CD4-positive, CD25-positive, alpha-beta regulatory T cell (primary cell): ENCODE results near the gene UBE4B. TPM values are rescaled to one million over a fixed set of nuclear protein-coding genes. Genes with fewer than 3 reads are reported as not detected.
"Not testable (repeated sequence)": the region's sequence is repeated elsewhere in the genome, so short reads cannot be mapped to it uniquely, and the experiment has no call there.

ENCODE experiments used
- ATAC-seq, 2 donors: fragments of 150-1000 bp; cut with Tn5 transposase; one replicate each; pipeline ENCODE4 v1.10.0; 2021; ENCODE audit warnings: low read depth in 2 of 2, moderate number of reproducible peaks in 2 of 2, moderate library complexity in 1 of 2
- DNase-seq, 3 donors: peaks; one replicate each; pipeline versions ENCODE4 v3.0.0 to v3.0.0-alpha.2; 2012 to 2022; ENCODE audit warnings: mixed read lengths in 1 of 3
- H3K27ac ChIP-seq: one replicate; pipeline ENCODE4 v1.7.0; 2013; ENCODE audit warnings: mild to moderate bottlenecking, low read length; ENCODE audit not compliant: insufficient read depth, poor library complexity, severe bottlenecking
- H3K27me3 ChIP-seq: one replicate; pipeline ENCODE4 v1.7.0; 2013; ENCODE audit warnings: low read length; ENCODE audit not compliant: control insufficient read depth, insufficient read depth
- H3K36me3 ChIP-seq: one replicate; pipeline ENCODE4 v1.7.0; 2013; ENCODE audit warnings: mild to moderate bottlenecking, low read length, moderate library complexity; ENCODE audit not compliant: control insufficient read depth, insufficient read depth
- H3K4me1 ChIP-seq: 2 replicates; pipeline ENCODE4 v1.7.0; 2013; ENCODE audit warnings: mild to moderate bottlenecking, low read length; ENCODE audit not compliant: insufficient read depth, control insufficient read depth, poor library complexity, severe bottlenecking
- H3K4me3 ChIP-seq: one replicate; pipeline ENCODE4 v1.7.0; 2013; ENCODE audit warnings: low read depth, mild to moderate bottlenecking, low read length, moderate library complexity
- H3K9me3 ChIP-seq, 2 experiments: 1 replicate in 1 of 2; 2 replicates in 1 of 2; pipeline ENCODE4 v1.7.0; 2013; ENCODE audit warnings: low read length in 2 of 2, mild to moderate bottlenecking in 1 of 2, moderate library complexity in 1 of 2; ENCODE audit not compliant: control insufficient read depth in 2 of 2
- H3K27ac Mint-ChIP-seq, 3 donors: one replicate each; pipeline ENCODE4 v1.8.0; 2020 to 2022; ENCODE audit warnings: mild to moderate bottlenecking in 3 of 3, mixed read lengths in 3 of 3, moderate library complexity in 2 of 3
- H3K27me3 Mint-ChIP-seq: one replicate; pipeline ENCODE4 v1.8.0; 2022; ENCODE audit warnings: mild to moderate bottlenecking, mixed read lengths
- H3K36me3 Mint-ChIP-seq: one replicate; pipeline ENCODE4 v1.8.0; 2020; ENCODE audit warnings: mixed read lengths
- H3K4me1 Mint-ChIP-seq, 4 donors: one replicate each; pipeline ENCODE4 v1.8.0; 2020 to 2022; ENCODE audit warnings: mixed read lengths in 4 of 4, mild to moderate bottlenecking in 1 of 4
- H3K4me3 Mint-ChIP-seq, 4 donors: one replicate each; pipeline ENCODE4 v1.8.0; 2020 to 2022; ENCODE audit warnings: mild to moderate bottlenecking in 4 of 4, mixed read lengths in 4 of 4, moderate library complexity in 3 of 4
- H3K9me3 Mint-ChIP-seq, 7 donors: one replicate each; pipeline ENCODE4 v1.8.0; 2020 to 2022; ENCODE audit warnings: mixed read lengths in 7 of 7, mild to moderate bottlenecking in 3 of 7, moderate library complexity in 2 of 7
- polyA plus RNA-seq, 4 donors: library from polyadenylated mRNA; unstranded; fragments of 300-500 nt; fragmentation: Illumina TruSeq; gene quantifications; one replicate each; pipeline ENCODE4 v1.2.3, GENCODE V29; 2021
- total RNA-seq: library from RNA; stranded (reverse); gene quantifications from one replicate; pipeline ENCODE4 v1.2.3, GENCODE V29; 2022

UBE4B gene
- total and polyA plus RNA-seq, 5 donors from 2014 or later, result 8.0 to 38.7 (median 9.3) TPM

DNA sequence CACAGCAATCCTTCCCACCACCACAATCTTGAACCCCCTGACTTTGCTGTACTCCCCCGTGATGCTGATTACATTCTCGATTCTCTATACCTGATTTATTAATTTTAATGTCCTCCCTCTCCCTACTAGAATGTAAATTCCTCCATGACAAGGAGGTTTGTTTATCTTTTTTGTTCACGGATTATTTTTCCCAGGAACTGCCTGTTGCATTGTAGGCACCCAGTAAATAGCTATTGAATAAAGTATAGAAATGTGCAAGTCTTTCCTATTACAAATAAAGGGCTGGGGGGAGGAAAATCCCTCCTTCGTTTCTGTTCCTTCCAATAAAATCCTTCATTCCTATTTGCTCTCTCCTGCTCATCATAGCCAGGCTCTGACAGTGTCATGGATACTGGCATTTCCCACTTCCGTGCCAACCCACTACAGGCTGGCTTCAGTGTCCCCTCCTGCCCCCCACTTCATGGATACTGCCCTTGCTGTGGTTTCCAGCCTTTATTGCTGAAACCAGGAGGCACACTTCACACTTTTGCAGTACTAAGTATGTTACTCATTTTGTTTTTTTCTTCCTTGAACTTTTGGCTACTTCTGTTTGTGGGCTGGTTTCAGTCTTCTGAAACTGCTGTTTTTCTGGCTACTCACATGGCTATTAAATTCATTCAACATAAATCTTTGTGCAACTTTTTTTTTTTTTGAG, 185.1 kb downstream of the UBE4B start:
- ATAC-seq (no peak), DNase-seq (no peak)
- peaks cover 17 to 36% (median 25%) of the 10 kb centered on the region in 4 donors for H3K4me1 Mint-ChIP-seq
- no peaks in the 10 kb centered on the region for H3K4me1 ChIP-seq
- no peaks in the 10 kb centered on the region for H3K9me3 Mint-ChIP-seq
- H3K4me3 ChIP-seq, result no peak overlapping the region
- H3K4me3 Mint-ChIP-seq, result peak overlapping the region in 2 of 4 donors; percentile 33 to 43
- no peaks in the 10 kb centered on the region for H3K36me3 ChIP-seq
- no peaks in the 10 kb centered on the region for H3K27me3 Mint-ChIP-seq
- no peaks in the 10 kb centered on the region for H3K27me3 ChIP-seq
- H3K27ac ChIP-seq, result no peak overlapping the region
- no peaks in the 10 kb centered on the region for H3K9me3 ChIP-seq
- no peaks in the 10 kb centered on the region for H3K36me3 Mint-ChIP-seq
- peak overlapping the region in 2 of 3 donors; percentile 4 to 82 for H3K27ac Mint-ChIP-seq

DNA sequence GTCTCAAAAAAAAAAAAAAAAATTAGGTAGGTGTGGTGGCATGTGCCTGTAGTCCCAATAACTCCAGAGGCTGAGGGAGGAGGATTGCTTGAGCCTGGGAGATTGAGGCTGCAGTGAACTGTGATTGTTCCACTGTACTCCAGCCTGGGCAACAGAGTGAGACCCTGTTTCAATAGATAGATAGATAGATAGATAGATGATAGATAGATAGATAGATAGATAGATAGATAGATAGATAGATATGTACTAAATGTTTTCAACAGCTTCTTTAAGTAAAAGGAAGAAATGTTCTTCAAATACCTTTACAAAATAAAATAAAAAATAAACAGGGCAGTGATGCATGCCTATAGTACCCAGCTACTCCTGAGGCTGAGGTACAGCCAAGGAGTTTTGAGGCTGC, 187.4 kb downstream of the UBE4B start:
- H3K27ac ChIP-seq, result no peak overlapping the region
- no peaks in the 10 kb centered on the region for H3K36me3 ChIP-seq
- H3K4me1 Mint-ChIP-seq, result peaks cover 16 to 29% (median 19%) of the 10 kb centered on the region in 4 donors
- H3K36me3 Mint-ChIP-seq, result no peaks in the 10 kb centered on the region
- no peaks in the 10 kb centered on the region for H3K4me1 ChIP-seq
- ATAC-seq, result no peak
- H3K4me3 ChIP-seq, result no peak overlapping the region
- no peak overlapping the region for H3K4me3 Mint-ChIP-seq
- no peaks in the 10 kb centered on the region for H3K9me3 Mint-ChIP-seq
- no peaks in the 10 kb centered on the region for H3K9me3 ChIP-seq
- no peaks in the 10 kb centered on the region for H3K27me3 ChIP-seq
- no peak overlapping the region for H3K27ac Mint-ChIP-seq
- DNase-seq, result no peak
- H3K27me3 Mint-ChIP-seq, result no peaks in the 10 kb centered on the region

DNA sequence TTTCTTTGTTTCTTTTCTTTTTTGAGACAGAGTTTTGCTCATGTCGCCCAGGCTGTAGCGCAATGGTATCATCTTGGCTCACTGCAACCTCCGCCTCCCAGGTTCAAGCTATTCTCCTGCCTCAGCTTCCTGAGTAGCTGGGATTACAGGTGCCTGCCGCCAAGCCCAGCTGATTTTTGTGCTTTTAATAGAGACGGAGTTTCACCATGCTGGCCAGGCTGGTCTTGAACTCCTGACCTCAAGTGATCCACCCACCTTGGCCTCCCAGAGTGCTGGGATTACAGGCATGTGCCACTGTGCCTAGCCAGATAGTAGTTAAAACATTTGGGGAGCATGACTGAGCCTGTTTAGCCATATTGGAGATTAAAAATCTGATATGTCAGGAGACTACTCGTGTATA, 187.9 kb downstream of the UBE4B start:
- not testable (repeated sequence) for DNase-seq, H3K27me3 Mint-ChIP-seq, H3K9me3 ChIP-seq, H3K27ac ChIP-seq, H3K4me1 ChIP-seq, H3K4me3 ChIP-seq, H3K4me3 Mint-ChIP-seq, H3K36me3 Mint-ChIP-seq, H3K9me3 Mint-ChIP-seq, H3K27me3 ChIP-seq, ATAC-seq, H3K27ac Mint-ChIP-seq, H3K36me3 ChIP-seq
- H3K4me1 Mint-ChIP-seq, result peaks cover 14 to 26% (median 20%) of the 10 kb centered on the region in 4 donors

DNA sequence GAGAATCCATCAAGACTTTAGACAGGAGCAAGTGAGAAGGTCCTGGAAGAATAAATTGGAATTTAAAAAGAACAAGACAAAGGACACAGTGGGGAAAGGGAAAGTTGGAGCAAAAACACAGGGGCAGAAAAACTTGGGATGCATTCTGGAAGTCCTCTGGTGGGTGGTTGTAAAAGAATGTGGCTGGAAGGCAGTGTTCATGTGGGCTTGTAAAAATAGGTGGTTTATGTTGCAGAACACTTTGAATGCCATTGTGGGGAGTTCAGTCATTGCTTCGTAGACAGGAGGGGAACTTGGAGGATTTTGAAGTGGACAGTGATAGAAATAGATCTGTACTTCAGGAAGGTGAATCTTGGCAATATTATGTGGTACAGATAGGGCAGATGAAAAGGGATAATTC, 192.8 kb downstream of the UBE4B start:
- Histone ChIP-seq H3K4me3 (no peak overlapping the region), H3K36me3 (no peaks in the 10 kb centered on the region), H3K4me1 (no peaks in the 10 kb centered on the region), H3K9me3 (no peaks in the 10 kb centered on the region), H3K27me3 (no peaks in the 10 kb centered on the region), H3K27ac (no peak overlapping the region)
- H3K4me3 Mint-ChIP-seq, result no peak overlapping the region
- DNase-seq (no peak), ATAC-seq (no peak)
- no peaks in the 10 kb centered on the region for H3K27me3 Mint-ChIP-seq
- H3K36me3 Mint-ChIP-seq, result no peaks in the 10 kb centered on the region
- H3K9me3 Mint-ChIP-seq, result no peaks in the 10 kb centered on the region
- H3K27ac Mint-ChIP-seq, result no peak overlapping the region
- peaks cover 12 to 17% (median 16%) of the 10 kb centered on the region in 4 donors for H3K4me1 Mint-ChIP-seq

DNA sequence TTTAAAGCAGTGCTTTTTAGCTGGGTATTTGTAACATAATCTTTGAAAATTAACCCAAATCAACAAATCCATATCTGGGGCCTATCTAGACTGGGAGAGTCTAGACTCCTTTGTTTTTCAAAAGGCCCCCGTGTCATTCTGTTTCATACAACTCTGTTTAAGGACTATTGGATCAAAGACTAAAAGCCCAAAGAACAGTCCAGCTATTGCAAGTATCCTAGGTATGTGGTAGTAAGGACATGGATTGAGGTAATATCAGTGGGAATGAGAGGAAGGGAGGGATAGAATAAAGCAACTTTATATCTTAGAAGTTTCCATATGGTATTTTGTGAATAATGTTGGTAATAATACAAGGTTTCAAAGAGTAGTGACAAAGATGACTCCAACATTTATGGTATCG, 195.8 kb downstream of the UBE4B start:
- no peaks in the 10 kb centered on the region for H3K27me3 ChIP-seq
- no peaks in the 10 kb centered on the region for H3K36me3 ChIP-seq
- H3K9me3 ChIP-seq, result no peaks in the 10 kb centered on the region
- no peaks in the 10 kb centered on the region for H3K36me3 Mint-ChIP-seq
- peak overlapping the region in 2 of 3 donors; percentile 0 to 1 for H3K27ac Mint-ChIP-seq
- no peaks in the 10 kb centered on the region for H3K27me3 Mint-ChIP-seq
- H3K27ac ChIP-seq, result no peak overlapping the region
- H3K4me3 Mint-ChIP-seq, result no peak overlapping the region
- ATAC-seq (no peak), DNase-seq (no peak)
- no peak overlapping the region for H3K4me3 ChIP-seq
- no peaks in the 10 kb centered on the region for H3K9me3 Mint-ChIP-seq
- H3K4me1 ChIP-seq, result no peaks in the 10 kb centered on the region
- peaks cover 9 to 13% (median 12%) of the 10 kb centered on the region in 4 donors for H3K4me1 Mint-ChIP-seq

DNA sequence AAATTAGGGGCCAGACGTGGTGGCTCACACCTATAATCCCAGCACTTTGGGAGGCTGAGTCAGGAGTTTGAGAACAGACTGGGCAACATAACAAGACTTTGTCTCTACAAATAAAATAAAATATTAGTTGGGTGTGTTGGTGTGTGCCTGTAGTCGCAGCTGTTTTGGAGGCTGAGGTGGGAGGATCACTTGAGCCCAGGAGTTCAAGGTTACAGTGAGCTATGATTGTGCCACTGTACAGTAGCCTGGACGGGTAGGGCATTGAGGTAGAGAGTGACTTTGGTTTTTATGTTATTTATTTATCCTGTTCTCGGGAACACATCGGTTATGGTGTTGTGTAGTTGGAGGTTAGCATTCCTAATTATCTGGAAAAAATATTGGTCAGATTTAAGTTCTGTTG, 197.1 kb downstream of the UBE4B start:
- no peak overlapping the region for H3K4me3 ChIP-seq
- H3K27ac ChIP-seq, result no peak overlapping the region
- H3K36me3 ChIP-seq, result no peaks in the 10 kb centered on the region
- H3K36me3 Mint-ChIP-seq, result no peaks in the 10 kb centered on the region
- H3K27me3 ChIP-seq, result no peaks in the 10 kb centered on the region
- peak overlapping the region in 1 of 3 donors; percentile 60 for H3K27ac Mint-ChIP-seq
- no peak for ATAC-seq
- H3K9me3 Mint-ChIP-seq, result no peaks in the 10 kb centered on the region
- no peak overlapping the region for H3K4me3 Mint-ChIP-seq
- H3K9me3 ChIP-seq, result no peaks in the 10 kb centered on the region
- no peak for DNase-seq
- peaks cover 9 to 13% (median 12%) of the 10 kb centered on the region in 4 donors for H3K4me1 Mint-ChIP-seq
- no peaks in the 10 kb centered on the region for H3K4me1 ChIP-seq
- no peaks in the 10 kb centered on the region for H3K27me3 Mint-ChIP-seq

Other genes starting within 250 kb of the UBE4B start
- gene CLSTN1, start 209.0 kb upstream of the UBE4B start, total RNA-seq, result 106 TPM
- gene CLSTN1, start 209.0 kb upstream of the UBE4B start, polyA plus RNA-seq, result 10 to 100 TPM; 19.2 to 25.4 (median 22.3) TPM
- 9.6 TPM for gene CTNNBIP1, start 122.7 kb upstream of the UBE4B start, total RNA-seq
- 1 to 10 TPM; 5.9 to 9.5 (median 8.4) TPM for gene CTNNBIP1, start 122.7 kb upstream of the UBE4B start, polyA plus RNA-seq
- 23.6 TPM for gene LZIC, start 89.6 kb upstream of the UBE4B start, total RNA-seq
- gene LZIC, start 89.6 kb upstream of the UBE4B start, polyA plus RNA-seq, result 10 to 100 TPM; 28.6 to 38.2 (median 33.4) TPM
- gene NMNAT1, start 89.5 kb upstream of the UBE4B start, total RNA-seq, result 3.8 TPM
- 1 to 10 TPM; 3.6 to 5.6 (median 4.3) TPM for gene NMNAT1, start 89.5 kb upstream of the UBE4B start, polyA plus RNA-seq
- gene RBP7, start 35.7 kb upstream of the UBE4B start, total RNA-seq, result not detected
- gene RBP7, start 35.7 kb upstream of the UBE4B start, polyA plus RNA-seq, result not detected
- 26.6 TPM for gene KIF1B, start 177.6 kb downstream of the UBE4B start, total RNA-seq
- 1 to 10 TPM in 3 of 4 donors, under 1 TPM in 1; 0.79 to 2.3 (median 2.0) TPM for gene KIF1B, start 177.6 kb downstream of the UBE4B start, polyA plus RNA-seq